Fibroblast of skin of abdomen (primary cell): ENCODE results near the gene CASKIN2.
"Not testable (repeated sequence)": the region's sequence is repeated elsewhere in the genome, so short reads cannot be mapped to it uniquely, and the experiment has no call there.

Experiments
- DNase-seq: peaks from one replicate; pipeline ENCODE4 v3.0.0-alpha.2; 2013

The CASKIN2 gene

DNA sequence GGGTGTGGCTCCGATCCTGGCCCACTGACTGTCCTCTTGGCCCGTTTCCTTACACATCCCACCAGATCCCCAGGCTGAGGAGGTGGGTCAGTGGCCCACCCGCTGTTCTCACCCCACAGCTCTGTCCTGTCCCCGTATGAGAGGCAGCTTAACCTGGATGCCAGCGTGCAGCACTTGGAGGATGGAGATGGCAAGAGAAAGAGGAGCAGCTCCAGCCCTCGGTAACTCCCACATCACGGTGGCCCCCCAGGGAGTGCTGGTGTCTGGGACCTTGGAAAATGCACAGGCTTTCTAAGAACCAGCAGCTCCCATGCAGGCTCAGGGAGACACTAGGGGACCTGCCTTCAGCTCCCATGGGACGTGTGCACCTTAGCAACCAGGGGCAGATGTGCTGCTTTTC is 6.0 kb upstream of the CASKIN2 start:
- no peak for DNase-seq

DNA sequence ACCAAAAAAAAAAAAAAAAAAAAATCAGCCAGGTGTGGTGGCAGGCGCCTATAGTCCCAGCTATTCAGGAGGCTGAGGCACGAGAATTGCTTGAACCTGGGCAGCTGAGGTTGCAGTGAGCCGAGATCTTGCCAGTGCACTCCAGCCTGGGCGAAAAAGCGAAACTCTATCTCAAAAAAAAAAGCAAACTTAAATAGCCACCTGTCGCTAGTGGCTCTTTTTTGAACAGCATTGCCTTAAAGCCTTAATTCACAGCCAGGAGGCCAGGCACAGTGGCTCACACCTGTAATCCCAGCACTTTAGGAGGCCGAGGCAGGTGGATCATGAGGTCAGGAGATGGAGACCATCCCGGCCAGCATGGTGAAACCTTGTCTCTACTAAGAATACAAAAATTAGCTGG is 5.1 kb upstream of the CASKIN2 start:
- not testable (repeated sequence) for DNase-seq

DNA sequence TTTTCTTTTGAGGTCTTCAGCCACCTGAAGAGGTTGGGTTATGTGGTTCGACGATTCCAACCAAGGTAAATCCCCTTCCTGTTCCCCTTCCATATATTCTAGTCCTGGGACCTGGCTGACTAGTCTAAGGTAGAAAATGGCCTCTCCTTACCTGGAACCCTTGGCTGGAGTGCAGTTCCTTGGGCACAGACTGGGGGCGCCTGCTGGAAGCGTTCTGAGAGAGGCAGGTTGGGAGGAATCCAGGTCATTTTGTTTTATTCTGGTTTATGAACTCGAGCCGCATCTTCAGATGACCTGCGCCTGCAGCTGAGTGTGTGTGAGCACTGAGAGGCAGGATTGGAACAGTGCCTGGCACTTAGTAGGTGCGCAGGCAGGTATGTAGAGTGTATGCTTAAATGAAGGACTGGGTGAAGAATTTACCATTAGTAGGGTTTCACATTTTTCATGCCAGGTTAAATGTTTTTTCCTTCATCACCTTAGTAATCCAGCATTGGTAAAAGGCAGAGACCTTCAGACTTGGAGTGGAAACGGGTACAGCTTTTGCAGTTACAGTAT is 3.7 kb upstream of the CASKIN2 start:
- DNase-seq: no peak

DNA sequence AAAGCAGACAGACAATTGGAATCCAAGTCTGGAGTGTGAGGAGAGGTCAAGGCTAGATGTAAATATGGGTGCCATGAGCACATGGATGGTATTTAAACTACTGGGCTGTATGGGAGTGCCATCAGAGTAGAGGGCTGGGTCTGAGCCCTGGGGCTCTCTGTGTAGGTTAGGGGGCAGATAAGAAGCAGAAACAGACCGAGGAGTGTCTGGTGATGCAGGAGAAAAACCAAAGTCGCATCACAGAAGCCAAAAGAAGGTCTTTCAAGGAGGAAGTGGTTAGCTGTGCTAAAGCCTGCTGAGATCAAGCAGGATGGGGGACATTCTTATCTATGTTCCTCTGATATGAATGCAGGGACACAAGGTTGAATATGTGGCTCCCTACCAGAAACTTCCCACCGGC is 2.9 kb upstream of the CASKIN2 start:
- DNase-seq: no peak

DNA sequence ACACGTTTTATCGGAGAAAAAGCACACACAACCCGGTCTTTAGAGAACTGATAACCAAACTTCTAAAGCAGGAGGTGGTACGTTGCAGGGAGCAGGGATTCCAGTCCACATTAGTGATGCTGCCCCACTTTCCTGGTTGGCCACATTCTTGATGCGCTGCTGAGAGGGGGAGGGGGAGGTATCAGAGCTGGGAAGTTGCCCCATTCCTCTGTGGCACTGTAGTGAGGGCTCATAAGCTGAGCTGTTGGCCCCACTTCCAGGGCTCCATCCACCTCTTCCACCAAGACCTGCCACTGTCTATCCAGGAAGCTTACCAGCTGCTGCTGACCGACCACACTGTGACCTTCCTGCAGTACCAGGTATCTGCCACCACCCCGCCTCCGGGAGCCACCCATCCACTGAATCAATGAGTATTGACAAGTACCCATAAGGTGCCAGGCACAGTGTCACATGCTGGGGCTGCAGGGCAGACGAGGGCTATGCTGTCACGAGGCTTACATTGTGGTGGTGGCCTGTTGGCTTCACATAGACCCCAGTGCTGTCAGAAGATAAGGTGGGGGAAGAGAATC is 2.0 kb upstream of the CASKIN2 start:
- DNase-seq: no peak

DNA sequence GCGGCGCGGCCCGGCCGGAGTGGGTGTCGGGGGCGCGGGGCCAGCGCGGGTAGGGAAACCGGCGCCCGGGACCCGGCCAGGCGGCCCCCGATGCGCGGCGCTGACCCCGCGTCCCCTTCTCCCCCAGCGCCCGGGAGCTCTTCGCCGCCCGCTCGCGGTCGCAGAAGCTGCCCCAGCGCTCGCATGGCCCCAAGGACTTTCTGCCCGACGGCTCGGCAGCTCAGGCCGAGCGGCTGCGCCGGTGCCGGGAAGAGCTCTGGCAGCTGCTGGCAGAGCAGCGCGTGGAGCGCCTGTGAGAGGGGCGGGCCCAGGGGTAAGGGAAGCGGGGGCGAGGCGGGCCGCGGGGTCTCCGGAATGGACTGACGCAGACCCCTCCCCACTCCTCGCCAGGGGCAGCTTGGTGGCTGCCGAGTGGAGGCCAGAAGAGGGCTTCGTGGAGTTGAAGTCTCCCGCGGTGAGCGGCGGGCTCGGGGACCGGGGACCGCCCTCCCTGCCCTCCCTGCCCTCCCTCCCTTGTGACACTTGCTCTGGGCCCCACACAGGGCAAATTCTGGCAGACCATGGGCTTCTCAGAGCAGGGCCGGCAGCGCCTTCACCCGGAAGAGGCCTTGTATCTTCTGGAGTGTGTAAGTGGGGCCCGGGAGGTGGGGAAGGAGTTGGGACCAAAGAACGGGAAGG is 1.4 kb upstream of the CASKIN2 start:
- no peak for DNase-seq

DNA sequence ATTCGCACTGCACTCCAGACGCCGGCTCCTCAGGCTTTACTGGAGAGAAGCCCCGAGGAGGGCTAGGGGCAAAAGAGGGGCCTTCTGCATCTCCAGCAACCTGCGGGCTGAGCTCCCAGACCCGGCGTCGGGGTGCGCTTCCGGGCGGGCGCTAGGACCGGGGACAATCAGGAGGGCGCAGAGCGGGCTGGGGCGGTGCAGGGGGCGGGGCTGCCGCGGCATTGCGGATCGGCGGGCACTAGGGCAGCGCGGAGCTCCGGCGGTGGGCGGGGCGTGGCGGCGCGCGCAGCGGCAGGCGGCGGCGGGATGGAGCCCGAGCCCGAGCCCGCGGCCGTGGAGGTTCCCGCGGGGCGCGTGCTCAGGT is 900 bp upstream of the CASKIN2 start, which contains the start of gene TSEN54:
Gene TSEN54 (plus strand): TSS at position 274 of the 364 bp plus-strand sequence. CDS start 33 bp downstream, at position 307.
- DNase-seq: peak; percentile 88

DNA sequence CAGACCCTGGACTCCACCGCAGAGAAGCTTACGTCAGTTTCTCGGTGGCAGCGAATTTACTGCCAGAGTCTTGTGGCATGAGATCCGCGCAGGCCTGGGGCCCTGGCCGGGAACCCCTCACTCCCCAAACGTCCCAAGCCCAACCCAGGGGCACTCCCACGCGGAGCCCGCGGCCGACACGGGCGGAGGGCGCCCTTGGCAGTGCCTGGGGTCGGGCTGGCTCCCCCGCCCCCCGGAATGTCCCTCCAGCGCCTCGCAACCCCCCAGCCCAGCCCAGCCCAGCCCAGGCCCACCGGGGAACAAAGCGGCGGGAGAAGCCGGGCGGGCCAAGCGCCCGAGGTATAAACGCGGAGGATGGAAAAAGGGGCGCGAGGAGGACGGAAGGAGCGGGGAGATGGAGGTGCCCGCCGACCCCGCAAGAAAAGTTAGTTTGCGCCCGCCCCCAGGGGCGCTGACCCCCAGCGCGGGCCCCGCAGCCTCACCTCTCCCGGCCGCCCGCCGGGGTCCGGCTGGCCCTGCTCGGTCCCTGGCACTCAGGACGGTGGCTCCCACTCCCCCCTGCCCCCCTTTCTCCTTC is 330 bp downstream of the CASKIN2 start:
- no peak for DNase-seq

DNA sequence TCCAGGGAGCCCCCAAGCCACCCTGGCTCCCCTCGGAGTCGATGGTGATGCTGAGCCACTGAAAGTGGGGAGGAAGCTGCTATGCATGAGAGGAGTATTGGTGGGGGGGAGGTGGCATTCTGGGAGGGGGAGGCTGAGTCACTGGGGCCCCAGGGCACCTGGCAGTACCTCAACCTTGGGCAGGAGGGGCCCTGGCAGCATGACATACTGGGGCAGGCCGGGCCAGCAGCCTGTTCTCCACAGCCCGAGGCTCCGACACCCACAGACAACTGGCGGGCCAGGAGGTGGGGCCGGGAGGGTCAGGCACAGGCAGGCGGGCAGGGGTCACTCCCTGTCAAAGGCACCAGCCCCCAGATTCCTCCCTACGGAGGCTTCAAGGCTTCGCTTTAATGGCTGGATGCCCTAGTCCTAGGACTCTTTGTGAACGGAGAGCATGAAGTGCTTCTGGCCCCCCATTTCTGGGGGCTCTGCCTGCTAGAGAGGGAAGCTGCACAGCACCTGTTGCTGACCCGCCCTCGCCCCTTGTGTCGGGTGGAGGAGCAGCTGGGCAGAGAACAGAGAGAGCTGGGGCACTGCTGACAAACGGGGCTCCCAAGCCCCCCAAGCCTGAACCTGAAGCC is 928 bp downstream of the CASKIN2 start:
- no peak for DNase-seq

DNA sequence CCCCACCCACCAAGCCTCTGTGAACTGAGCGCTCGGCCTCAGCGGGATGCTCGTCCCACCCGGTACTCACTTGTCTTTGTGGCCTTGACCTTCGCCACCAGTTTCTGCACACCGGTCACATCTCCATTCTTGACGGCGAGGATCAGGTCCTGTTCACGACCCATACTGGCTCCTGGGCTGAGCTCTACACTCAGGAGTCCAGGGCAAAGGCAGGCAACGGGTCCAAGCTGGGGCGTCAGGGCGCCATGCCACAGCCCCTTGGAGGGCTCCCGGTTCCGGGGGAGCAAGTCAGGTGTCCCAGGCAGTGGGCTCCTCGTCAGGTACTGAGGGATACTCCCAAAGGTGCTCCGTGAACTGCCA is 1.7 kb downstream of the CASKIN2 start:
- no peak for DNase-seq

DNA sequence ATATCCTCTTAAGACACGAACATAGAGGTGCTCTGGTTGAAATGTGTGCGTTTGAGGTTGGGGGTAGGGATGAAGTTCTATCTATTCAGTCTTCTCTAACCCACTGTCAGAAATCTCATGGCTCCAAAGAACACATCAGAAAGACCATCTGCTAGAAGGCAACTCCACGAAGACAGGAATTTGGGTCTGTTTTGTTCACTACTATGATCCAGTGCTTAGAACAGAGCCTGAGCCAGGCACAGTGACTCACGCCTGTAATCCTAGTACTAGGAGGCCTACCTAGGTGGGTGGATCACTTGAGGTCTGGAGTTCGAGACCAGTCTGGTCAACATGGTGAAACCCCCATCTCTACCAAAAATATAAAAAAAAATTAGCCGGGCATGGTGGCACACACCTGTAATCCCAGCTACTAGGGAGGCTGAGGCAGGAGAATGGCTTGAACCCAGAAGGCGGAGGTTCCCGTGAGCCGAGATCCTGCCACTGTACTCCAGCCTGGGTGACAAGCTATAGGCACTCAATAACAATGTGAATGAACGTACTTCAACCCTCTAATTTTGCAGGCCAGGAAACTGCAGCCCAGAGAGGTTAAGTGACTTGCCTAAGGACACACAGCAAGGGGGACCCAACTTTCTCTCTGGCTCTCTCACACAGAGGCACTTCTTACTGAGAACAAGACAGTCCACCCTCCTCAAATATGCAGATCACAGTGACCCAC is 2.3 kb downstream of the CASKIN2 start:
- peak; percentile 16 for DNase-seq

DNA sequence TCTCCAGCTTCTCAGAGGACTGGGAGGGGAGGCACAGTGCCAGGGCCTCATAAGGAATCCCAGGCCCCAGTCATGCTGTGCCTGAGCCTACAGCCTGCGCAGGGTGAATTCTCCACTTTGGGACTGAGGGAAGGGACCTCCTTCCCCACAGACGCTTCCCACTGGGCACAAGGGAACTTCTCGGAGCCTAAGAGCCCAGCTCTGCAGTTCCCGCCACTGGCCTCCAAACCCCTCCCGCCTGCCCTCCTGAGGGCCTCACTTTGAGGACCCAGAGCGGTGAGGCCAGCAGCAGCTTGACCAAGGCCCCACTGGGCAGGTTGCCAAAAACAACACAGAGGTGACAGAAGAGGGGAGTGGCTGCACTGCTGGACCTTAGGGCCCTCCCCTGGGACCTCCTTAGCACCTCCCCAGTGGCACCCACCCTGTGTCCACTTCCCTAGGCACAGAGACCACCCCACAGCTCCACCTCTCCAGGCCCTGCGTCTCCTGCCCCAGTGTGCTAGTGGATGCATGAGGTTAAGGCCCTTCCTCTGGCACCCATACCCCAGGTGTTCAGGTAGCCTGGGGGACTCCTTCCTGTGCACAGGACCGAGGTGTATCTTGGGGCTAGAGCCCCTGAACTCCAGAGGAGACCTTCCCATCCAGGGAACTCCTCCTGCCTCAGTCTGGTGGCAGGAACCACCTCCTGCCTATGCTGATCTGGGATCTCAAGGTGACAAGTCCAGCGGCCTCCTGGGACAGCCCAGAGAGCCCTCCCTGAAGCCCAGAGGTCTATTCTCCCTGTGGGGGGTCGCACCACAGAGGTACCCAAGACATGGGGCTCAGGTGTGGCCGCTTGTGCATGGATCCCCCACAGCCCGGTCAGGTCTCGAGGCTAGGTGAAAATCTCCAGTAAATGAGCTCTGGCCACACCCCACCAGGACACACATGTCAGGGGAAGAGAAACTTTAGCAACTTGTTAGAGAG is 3.4 kb downstream of the CASKIN2 start:
- no peak for DNase-seq

DNA sequence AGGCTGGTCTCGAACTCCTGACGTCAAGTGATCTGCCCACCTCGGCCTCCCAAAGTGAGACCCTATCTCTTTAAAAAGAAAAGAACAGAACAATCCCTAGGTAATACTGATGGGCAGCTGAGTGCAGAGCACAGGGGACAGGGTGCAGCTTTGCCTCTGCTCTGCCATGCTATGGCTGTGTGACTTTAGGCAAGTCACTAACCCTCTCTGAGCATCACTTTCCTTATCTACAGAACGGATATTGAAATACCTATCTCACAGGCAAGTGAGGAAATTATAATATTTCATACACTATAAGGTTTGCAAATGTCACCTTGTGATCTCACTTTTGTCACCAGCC is 4.1 kb downstream of the CASKIN2 start:
- no peak for DNase-seq

DNA sequence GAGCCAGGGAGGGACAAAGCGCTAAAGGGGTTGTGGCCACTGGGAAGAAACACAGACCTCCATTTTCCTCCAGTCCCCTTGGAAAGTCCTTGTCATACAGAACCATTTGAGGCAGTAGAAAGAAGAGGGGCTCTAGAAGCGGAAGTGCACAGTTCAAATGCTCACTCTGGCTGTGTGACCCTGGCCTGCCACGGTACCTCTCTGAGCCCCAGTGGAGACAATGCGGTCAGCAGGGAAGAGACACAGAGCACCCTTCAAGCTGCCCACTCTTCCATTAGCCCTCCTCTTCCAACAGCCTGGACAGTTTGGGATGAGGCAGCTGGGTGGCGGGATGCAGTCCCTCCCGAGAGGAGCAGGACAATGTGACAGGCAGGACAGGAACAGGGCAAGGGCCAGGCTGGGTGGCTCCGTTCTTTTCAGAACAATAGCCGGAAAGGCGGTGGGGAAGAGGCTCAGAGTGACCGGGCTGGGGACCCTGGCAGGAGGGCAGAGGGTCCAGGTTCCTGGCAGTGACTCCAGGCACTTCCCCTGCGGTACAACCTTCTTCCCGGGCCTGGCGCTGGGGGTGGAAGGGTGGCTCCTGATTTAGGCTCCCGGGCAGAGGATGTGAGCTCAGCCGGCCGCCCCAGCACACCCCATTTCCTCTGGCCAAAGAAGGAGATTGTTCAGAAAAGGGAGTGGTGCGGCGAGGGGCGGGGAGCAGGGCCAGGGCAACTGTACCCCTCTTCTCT is 5.6 kb downstream of the CASKIN2 start:
- DNase-seq: no peak

DNA sequence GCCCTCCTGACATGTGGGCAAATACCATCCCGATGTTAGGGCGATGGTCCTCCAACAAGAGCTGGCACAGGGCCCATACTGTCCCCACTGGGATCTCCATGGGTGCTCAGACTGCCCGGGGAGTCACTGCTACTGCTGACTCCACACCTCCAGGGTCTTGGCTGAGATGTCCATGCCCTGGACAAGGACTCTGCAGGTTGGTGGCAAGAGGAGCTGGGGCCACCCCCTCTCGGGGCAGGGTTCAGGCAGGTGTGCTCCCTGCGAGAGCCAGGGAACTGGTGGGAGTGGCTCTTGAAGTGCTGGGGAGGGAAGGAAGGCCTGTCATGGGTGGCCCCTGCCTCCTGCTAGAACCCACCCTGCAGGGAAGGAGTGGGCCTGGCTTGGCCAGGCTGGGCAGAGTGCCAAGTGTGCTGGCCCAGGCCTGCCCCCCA is 6.4 kb downstream of the CASKIN2 start:
- DNase-seq: no peak

DNA sequence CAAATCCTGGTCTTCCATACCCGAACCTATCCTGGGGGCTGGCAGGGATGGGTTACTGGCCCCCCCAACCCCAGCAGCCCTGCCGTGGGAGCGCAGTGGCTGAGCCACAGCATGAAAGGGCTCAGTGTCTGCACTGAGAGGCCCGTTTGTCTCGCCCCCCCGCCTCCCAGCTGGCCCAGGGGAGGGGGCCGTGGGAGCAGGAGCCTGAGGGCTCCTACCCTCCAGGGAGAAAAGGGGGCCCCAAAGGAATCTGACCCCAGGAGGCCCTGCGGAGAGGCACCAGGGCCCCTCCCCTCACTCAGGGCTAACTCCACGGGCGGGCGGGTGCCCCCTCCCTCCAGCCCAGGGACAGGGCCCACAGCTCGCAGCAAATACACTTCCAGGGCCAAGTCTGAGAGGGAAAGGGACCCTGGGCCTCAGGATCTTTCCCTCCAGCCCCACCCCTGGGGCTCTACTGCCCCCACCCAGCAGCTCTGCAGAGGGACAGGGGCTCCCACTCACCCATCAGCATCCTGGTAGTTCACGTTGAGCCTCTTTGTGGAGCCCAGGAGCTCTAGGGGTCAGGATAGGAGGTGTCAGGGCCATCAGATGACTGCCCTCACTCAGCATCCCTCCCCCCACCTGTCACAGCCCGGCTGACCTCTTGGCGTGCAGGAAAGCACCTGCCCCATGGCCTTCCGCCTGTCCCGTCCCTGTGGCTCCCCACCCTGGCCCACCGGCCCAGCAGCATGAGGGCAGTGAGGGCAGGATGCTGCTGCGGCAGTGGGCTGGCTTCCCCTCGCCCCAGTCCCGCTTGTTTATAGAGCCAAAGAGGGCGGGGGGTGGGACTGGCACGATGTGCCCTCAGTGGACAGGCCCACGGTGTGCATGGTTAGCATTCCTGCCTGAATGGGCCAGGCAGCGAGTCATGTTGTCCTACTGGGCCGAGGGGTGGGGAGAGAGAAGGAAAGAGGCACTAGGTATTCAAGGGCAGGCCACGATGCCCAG is 7.3 kb downstream of the CASKIN2 start:
- no peak for DNase-seq

DNA sequence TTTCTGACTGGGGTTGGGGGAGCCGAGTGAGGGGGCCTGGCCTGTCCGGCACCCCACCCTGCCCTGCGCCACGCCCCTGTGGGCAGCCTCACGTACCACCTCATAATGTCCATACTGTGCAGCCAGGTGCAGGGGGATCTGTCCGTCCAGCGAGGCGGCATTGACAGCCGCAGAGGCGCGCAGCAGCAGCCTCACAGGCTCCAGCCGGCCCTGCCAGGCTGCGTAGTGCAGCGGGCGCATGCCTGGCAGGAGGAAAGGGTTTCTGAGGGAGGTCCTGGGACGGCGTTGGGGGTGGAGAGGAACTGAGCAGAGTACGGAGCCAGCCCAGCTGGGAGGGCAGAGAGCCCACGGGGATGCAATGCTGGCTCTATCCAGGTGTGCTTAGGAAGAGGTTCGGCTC is 8.4 kb downstream of the CASKIN2 start:
- DNase-seq: no peak

DNA sequence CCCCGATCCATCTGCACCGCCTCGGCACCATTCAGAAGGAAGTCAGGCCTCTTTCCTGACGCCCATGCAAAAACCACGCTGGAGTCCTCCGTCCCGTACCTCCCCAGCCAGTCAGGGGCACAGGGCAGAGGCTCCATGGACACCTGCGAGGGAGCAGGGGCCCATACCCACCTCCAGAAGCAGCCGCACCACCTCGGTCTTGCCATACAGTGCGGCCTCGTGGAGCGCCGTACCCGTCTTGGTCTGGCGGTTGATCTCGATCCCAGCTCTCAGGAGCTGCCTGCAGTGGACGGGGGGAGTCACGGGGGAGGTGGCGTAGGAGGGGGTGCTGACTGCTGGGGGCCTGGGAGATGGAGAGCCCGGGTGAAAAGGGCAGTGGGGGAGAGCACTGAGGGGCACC is 9.2 kb downstream of the CASKIN2 start:
- DNase-seq: no peak

DNA sequence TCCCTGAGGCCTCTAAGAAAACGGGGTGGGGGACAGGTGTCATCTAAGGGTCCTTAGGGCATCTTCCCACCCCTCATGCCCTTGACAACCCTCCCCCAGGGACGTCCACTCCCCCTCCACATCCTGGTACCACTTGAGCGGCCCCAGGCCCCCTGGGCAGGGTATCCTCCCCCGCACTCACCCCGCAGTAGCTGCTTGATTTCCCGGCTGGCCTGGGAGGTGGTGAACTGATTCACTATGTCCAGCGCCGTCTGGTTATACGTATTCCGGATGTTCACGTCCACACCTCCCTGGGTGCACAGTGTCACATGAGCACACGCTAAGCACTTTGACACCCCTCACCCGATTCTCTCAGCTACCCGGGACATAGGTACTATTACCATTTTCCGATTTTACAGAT is 9.7 kb downstream of the CASKIN2 start:
- DNase-seq: no peak

DNA sequence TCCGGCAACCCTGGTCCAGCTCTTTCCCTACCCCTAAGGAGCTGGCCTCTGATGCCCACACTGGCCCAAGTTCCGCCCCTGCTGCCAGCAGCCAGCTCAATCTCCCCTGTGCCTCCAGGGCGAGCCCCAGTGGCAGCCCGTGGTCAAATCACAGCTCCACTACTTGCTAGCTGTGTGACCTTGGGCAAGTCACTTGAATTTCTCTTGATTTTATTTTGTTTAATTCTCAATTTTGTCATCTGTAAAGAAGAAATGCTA is 10.3 kb downstream of the CASKIN2 start:
- no peak for DNase-seq
